GM18858 (cell line): ENCODE results near the gene TMEFF2.
A peak's percentile ranks its signal among the peaks of the same experiment; 100 is the strongest.
"Not testable (repeated sequence)": the region's sequence is repeated elsewhere in the genome, so short reads cannot be mapped to it uniquely, and the experiment has no call there.

Experiments
- ATAC-seq: cut with Tn5 transposase; IDR thresholded peaks from one replicate; pipeline ENCODE4 v1.9.1; 2021; ENCODE audit not compliant: unreplicated experiment

Gene TMEFF2

GRCh38 chr2:192132604-192133003, 62.1 kb downstream of the TMEFF2 start:
- not testable (repeated sequence) for ATAC-seq

GRCh38 chr2:192130312-192130711, 64.4 kb downstream of the TMEFF2 start:
- not testable (repeated sequence) for ATAC-seq

GRCh38 chr2:192128655-192129054, 66.1 kb downstream of the TMEFF2 start:
- no peak for ATAC-seq

- no peak for ATAC-seq
Measured at GRCh38 chr2:192127434-192127833, 67.3 kb downstream of the TMEFF2 start.

DNA sequence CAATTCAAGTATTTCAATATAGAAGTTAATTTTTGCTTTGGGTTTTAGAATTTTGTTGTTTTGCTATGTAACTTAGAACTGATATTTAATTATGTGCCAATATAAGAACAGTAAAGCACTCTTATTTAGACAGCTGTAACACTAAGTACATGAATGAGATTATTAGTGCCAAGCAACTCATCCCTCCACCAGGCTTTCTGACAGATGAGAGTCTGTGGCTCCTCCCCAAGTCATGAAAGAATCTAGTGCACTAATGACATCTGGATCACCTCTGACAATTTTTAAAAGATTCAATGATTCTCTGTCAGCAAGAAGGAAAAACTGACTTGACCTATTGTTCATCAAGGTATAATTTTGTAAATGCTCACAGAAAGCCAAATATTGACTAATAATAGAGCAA, 67.8 kb downstream of the TMEFF2 start:
- no peak for ATAC-seq

DNA sequence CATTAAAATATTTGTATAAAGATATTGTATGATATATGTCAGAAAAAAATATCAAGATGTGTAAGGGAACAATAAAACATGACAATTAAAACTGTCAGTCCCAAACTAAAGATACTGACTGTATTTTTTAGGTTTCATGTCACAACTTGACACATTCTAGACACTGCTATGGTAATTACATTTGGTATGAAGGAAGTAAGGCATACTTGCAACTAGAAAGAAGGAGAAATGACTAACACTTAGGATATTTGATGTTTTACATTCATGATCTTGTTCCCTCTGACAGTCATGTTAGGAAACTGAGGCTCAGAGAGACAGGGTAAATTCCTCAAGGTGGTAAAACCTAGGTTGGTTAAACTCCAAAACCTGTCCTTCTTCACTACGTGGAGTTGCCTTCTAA, 68.3 kb downstream of the TMEFF2 start:
- no peak for ATAC-seq

DNA sequence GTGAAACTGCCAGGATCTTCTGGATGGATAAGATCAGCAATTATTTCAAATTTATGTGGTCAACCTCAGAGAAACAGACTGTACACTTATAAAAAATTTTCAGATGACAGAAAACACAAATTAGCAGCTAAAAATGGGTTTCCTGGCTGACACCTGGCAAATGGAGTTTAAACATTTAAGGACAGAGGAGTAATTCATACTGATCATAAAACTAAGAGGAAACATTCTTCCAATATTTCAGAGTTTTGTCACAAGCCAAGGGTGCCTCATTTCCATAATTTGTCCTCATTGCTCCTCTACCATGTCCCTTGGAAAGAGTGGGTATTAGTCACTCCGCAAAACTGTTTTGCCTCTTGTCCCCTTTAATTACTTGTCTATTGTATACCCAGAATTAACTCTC, 70.2 kb downstream of the TMEFF2 start:
- no peak for ATAC-seq

DNA sequence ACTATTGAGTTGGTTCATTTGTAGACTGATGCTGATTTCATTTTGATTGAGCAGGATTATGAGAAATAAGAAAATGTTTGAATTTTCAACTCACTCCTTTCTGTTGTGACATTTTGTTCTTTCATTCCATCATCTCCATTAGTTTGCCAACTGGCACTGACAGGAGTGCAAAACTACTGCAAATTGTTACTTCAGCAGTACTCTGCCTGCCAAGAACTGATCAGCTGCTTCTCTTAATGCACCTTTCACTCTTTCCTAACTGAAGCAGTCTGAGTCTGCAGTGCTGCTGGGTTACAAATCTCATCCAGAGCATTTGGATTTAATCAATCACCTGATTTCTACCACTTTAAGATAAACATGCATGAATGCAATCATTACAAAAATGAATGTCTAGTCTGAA, 70.9 kb downstream of the TMEFF2 start:
- ATAC-seq, result no peak

- no peak for ATAC-seq
Measured at GRCh38 chr2:192122946-192123345, 71.8 kb downstream of the TMEFF2 start.

GRCh38 chr2:192122141-192122540, 72.6 kb downstream of the TMEFF2 start:
- no peak for ATAC-seq

DNA sequence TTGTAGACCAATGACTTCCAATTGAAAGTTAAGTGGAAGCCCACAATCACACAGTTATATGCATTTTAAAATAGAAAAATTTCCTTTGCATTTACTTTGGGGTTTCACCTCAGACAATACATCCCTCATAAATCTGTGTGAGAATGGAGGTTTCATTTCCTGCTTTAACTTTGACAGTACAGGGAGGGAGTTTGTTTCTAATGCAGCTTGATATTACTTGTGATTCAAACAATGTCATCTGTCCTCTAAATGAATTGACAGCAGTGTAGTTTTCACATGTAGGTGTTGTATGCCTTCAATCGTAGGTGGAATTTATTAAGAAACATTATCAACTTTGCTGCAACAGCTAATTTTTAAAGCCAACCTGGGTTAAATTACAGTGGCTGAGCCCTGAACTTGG, 75.2 kb downstream of the TMEFF2 start:
- no peak for ATAC-seq

DNA sequence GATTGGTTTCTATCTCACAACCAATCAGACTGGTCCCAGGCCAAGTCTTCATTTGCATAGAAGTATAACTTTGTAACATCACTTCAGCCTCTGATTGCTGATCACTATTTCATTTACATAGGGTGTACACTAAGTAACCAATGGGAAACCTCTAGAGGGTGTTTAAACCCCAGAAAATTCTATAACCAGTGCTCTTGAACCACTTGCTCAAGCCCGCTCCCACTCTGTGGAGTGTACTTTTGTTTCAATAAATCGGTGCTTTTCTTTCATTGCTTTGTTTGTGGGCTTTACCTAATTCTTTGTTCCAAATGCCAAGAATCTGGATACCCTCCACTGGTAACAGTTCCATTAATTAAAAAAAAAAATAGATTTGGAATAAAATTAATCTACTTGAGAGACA, 77.0 kb downstream of the TMEFF2 start:
- ATAC-seq, result no peak

- ATAC-seq, result not testable (repeated sequence)
Measured at GRCh38 chr2:192111536-192111935, 83.2 kb downstream of the TMEFF2 start.

DNA sequence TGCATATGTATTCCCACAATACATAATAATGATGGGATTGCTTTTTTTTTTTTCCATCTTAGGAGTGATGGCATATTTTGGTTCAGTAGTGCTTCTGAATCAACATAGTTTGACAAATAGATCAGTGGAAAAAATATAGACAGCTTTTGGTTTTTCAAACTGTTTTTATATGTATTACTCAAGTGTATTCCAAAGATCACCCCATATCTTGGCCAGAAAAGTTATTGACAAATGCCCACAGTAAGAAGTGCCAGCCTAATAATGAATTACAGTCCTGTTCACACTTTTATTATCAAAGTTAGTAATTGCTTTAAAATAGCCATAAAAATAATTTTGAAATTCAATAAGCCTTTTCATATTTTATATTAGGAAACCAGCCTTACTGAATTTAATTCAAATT, 95.0 kb downstream of the TMEFF2 start:
- no peak for ATAC-seq

DNA sequence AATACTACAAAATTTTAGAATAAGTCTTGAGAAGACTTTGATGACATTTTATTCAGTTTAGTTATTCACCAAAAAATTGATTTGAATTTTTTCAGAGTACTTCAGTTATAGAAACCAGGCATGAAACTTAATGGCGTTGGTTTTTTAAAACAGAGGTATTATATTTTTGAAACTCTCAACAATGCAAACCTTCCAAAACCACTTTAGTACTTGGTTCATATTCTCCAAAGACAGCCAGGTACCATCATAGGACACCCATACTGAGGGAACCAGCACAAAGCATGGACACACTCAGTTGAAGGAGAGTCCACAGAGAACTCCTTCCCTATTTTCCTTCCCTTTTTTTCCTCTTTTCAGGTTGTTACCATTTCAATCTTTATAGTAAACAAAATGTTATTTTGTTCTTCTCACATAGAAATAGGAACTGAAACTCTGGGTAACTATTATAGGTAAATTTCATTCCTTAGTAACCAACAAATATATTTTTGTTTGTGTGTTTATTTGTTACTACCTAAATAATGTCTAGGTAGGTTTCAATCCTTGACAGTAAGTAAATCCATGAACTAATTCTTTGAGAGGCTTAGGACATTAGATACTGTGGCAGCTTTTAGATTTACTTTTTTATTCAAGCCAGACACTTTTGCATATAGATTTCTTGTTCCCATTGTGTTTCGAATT, 95.8 kb downstream of the TMEFF2 start:
- peak; percentile 60 for ATAC-seq

GRCh38 chr2:192091476-192091875, 103.3 kb downstream of the TMEFF2 start:
- no peak for ATAC-seq

DNA sequence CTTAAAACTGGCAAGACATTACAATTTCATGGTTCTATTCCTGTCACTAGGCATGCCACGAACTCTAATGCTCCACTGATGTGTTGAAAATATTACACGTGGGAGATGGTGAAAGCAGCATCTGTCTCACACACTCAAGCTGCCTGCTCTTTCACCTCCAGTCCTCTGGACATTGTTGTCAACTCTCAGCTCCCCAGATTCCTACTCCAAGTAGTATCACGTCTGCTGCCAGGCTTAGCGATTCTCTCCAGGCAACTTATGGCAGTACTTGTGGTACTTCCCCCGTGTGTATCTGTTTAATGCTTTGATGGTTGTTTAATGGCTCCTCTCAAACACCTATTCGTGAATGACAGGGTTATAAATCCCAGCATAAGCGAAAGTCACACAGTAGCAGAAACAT, 103.8 kb downstream of the TMEFF2 start:
- no peak for ATAC-seq

- no peak for ATAC-seq
Measured at GRCh38 chr2:192087398-192087958, 107.3 kb downstream of the TMEFF2 start.

- ATAC-seq, result no peak
Measured at GRCh38 chr2:192082121-192082520, 112.6 kb downstream of the TMEFF2 start.

DNA sequence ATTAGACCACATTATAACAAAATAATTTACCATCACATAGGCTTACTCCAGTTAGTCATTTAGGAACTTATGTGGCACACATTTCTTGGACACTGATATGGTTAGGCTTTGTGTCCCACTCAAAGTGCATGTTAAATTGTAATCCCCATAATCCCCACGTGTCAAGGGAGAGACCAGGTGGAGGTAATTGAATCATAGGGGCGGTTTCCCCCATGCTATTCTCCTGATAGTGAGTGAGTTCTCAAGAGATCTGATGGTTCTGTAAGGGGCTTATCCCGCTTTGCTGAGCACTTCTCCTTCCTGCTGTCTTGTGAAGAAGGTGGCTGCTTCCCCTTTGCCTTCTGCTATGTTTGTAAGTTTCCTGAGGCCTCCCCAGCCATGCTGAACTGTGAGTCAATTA, 114.6 kb downstream of the TMEFF2 start:
- not testable (repeated sequence) for ATAC-seq

- ATAC-seq, result no peak
Measured at GRCh38 chr2:192073878-192074277, 120.9 kb downstream of the TMEFF2 start.

DNA sequence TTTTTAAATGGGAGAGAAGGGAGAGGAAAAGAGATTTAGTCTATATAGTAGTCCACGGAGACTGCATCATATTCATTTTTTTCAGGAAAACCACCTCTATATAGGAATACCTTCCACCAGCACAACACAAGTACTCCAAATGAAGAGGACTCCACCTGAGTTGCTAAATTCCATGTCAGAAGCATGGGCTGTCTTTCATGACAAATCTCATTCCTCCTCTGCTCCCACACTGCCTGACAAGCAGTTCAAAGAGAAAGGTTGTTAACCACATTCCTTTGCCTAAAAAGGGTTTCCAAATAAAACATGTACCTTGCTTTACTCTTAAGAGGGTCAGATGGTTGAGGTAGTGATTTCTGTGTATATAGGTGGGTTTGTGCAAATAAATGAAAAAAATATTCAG, 122.0 kb downstream of the TMEFF2 start:
- no peak for ATAC-seq

DNA sequence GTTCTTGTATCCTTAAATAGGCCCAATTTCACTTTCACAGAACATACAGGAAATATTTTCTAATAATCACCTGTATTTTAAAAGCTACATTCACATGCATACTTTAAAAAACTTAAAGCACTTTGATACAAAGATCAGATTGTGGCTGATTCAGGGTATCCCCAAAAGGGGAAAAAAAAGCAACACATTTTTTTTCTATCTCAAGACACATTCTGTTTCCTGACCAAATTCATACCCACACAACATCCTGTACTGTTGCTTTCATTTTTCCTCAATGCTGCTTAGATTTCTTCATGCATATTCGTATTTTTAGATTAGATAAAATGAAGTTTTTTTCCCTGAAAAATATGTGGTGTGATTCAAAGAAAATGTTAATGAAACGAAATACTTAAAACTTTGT, 122.5 kb downstream of the TMEFF2 start:
- ATAC-seq, result no peak
